GM21825 (cell line): Measurements from ENCODE around the gene RASGRF1.

Experiments used
- ATAC-seq: cut with Tn5 transposase; IDR thresholded peaks from one replicate; pipeline ENCODE4 v1.9.1; 2021; ENCODE audit warnings: mild to moderate bottlenecking, moderate library complexity; ENCODE audit not compliant: unreplicated experiment

RASGRF1 gene

GRCh38 chr15:78991879-78992278 is 98.7 kb downstream of the RASGRF1 start:
- no peak for ATAC-seq

- no peak for ATAC-seq
Observed at GRCh38 chr15:78991476-78991875, 99.1 kb downstream of the RASGRF1 start.

GRCh38 chr15:78990278-78990677 is 100.3 kb downstream of the RASGRF1 start:
- no peak for ATAC-seq

- ATAC-seq: no peak
Observed at GRCh38 chr15:78989701-78990240, 100.8 kb downstream of the RASGRF1 start.

- ATAC-seq: peak; percentile 65
Observed at GRCh38 chr15:78988361-78988911, 102.1 kb downstream of the RASGRF1 start.

GRCh38 chr15:78987556-78988360 is 102.8 kb downstream of the RASGRF1 start:
- no peak for ATAC-seq

GRCh38 chr15:78985859-78986475 is 104.6 kb downstream of the RASGRF1 start:
- ATAC-seq: no peak

GRCh38 chr15:78984041-78984440 is 106.5 kb downstream of the RASGRF1 start:
- ATAC-seq: no peak

- ATAC-seq: no peak
Observed at GRCh38 chr15:78983146-78983918, 107.2 kb downstream of the RASGRF1 start.

GRCh38 chr15:78982736-78983135 is 107.8 kb downstream of the RASGRF1 start:
- no peak for ATAC-seq

GRCh38 chr15:78981532-78982313 is 108.9 kb downstream of the RASGRF1 start:
- ATAC-seq: no peak

GRCh38 chr15:78979456-78980320 is 110.9 kb downstream of the RASGRF1 start:
- ATAC-seq: no peak

- no peak for ATAC-seq
Observed at GRCh38 chr15:78978601-78979179, 111.9 kb downstream of the RASGRF1 start.

- ATAC-seq: peak; percentile 17
Observed at GRCh38 chr15:78977591-78978347, 112.8 kb downstream of the RASGRF1 start.

- peak; percentile 60 for ATAC-seq
Observed at GRCh38 chr15:78977091-78977571, 113.4 kb downstream of the RASGRF1 start.

GRCh38 chr15:78976691-78977090 is 113.9 kb downstream of the RASGRF1 start:
- ATAC-seq: peak; percentile 1

- no peak for ATAC-seq
Observed at GRCh38 chr15:78974272-78974918, 116.2 kb downstream of the RASGRF1 start.
